HG03571 (cell line): ENCODE data around the gene SETD5.
"Not testable (repeated sequence)": the region's sequence is repeated elsewhere in the genome, so short reads cannot be mapped to it uniquely, and the experiment has no call there.

ENCODE experiments used
- ATAC-seq: cut with Tn5 transposase; IDR thresholded peaks from one replicate; pipeline ENCODE4 v1.9.1; 2021; ENCODE audit not compliant: unreplicated experiment

The SETD5 gene

GRCh38 chr3:9450126-9450525 lies 52.7 kb downstream of the SETD5 start:
- ATAC-seq, result no peak

- ATAC-seq, result no peak
These were observed 53.6 kb downstream of the SETD5 start for GRCh38 chr3:9450991-9451390.

GRCh38 chr3:9452417-9452816 lies 55.0 kb downstream of the SETD5 start:
- no peak for ATAC-seq

GRCh38 chr3:9455596-9456131 lies 58.2 kb downstream of the SETD5 start:
- ATAC-seq, result no peak

GRCh38 chr3:9467451-9467850 lies 70.0 kb downstream of the SETD5 start:
- ATAC-seq, result no peak

- ATAC-seq, result no peak
These were observed 71.0 kb downstream of the SETD5 start for GRCh38 chr3:9468460-9468859.

- no peak for ATAC-seq
These were observed 72.6 kb downstream of the SETD5 start for GRCh38 chr3:9469986-9470385.

GRCh38 chr3:9473496-9474065 lies 76.2 kb downstream of the SETD5 start:
- no peak for ATAC-seq

- ATAC-seq, result no peak
These were observed 77.1 kb downstream of the SETD5 start for GRCh38 chr3:9474482-9474881.

- ATAC-seq, result no peak
These were observed 79.5 kb downstream of the SETD5 start for GRCh38 chr3:9476935-9477334.

- no peak for ATAC-seq
These were observed 82.8 kb downstream of the SETD5 start for GRCh38 chr3:9480265-9480664.

GRCh38 chr3:9485248-9485647 lies 87.8 kb downstream of the SETD5 start:
- no peak for ATAC-seq

GRCh38 chr3:9491506-9491905 lies 94.1 kb downstream of the SETD5 start:
- ATAC-seq, result no peak

- not testable (repeated sequence) for ATAC-seq
These were observed 96.6 kb downstream of the SETD5 start for GRCh38 chr3:9494036-9494435.

- ATAC-seq, result no peak
These were observed 99.5 kb downstream of the SETD5 start for GRCh38 chr3:9496893-9497292.

GRCh38 chr3:9497821-9498565 lies 100.6 kb downstream of the SETD5 start:
- ATAC-seq, result no peak

- no peak for ATAC-seq
These were observed 101.4 kb downstream of the SETD5 start for GRCh38 chr3:9498781-9499180.

- no peak for ATAC-seq
These were observed 102.2 kb downstream of the SETD5 start for GRCh38 chr3:9499455-9500107.

GRCh38 chr3:9500108-9501050 lies 103.0 kb downstream of the SETD5 start:
- ATAC-seq, result no peak

GRCh38 chr3:9501226-9501625 lies 103.8 kb downstream of the SETD5 start:
- no peak for ATAC-seq

GRCh38 chr3:9503283-9503682 lies 105.9 kb downstream of the SETD5 start:
- ATAC-seq, result no peak
